GM12878 (cell line): ENCODE results near the gene B4GALT3. TPM values are rescaled to one million over a fixed set of nuclear protein-coding genes. Genes with fewer than 3 reads are reported as not detected.

Experiments
- ATAC-seq: fragments of 200-7000 bp; cut with Tn5 transposase; 3 replicates; pipeline ENCODE4 v1.9.1; 2020; ENCODE audit warnings: mild to moderate bottlenecking, moderate library complexity
- BruUV-seq: library from RNA; stranded (reverse); fragments of 400-500 nt; replicated peaks from 2 replicates; lab custom pipeline; 2021; lab: Mats Ljungman, UMichigan
- CTCF ChIA-PET: fragments of 300-600 bp; sonication (Branson Sonifier 250); formaldehyde crosslinking; extraction: SDS; loops from one replicate; lab custom pipeline; 2021; ENCODE audit warnings: inconsistent platforms; lab: Yijun Ruan, JAX
- POLR2A ChIA-PET: fragments of 350-600 bp; formaldehyde crosslinking; extraction: SDS; loops from one replicate; lab custom pipeline; 2021; ENCODE audit warnings: inconsistent platforms; lab: Charles Lee
- RAD21 ChIA-PET: fragments of 300-600 bp; sonication (Branson Sonifier 250); formaldehyde crosslinking; loops from one replicate; lab custom pipeline; 2023; ENCODE audit warnings: antibody characterized with exemption; ENCODE audit not compliant: unreplicated experiment; lab: Charles Lee
- SMC1A ChIA-PET: fragments of 300-600 bp; sonication (Branson Sonifier 250); formaldehyde crosslinking; loops from one replicate; lab custom pipeline; 2023; ENCODE audit not compliant: unreplicated experiment, uncharacterized antibody; lab: Charles Lee
- DNase-seq: peaks from one replicate; pipeline ENCODE4 v3.0.0-alpha.2; 2011; ENCODE audit warnings: low read depth, low spot score
- FAIRE-seq: peaks from 3 replicates; lab custom pipeline; 2011; peaks lifted over from hg19 to GRCh38; lab: Jason Lieb, UNC
- H2AFZ ChIP-seq: 2 replicates; pipeline ENCODE4 v1.6.0; 2011; ENCODE audit warnings: low read depth, low read length, control low read depth; ENCODE audit not compliant: control insufficient read depth
- H3K27ac ChIP-seq: 2 replicates; pipeline ENCODE4 v1.5.1; 2011; ENCODE audit warnings: control low read depth; ENCODE audit not compliant: control insufficient read depth, insufficient read depth
- H3K27me3 ChIP-seq, 2 experiments: replicated peaks in 1 of 2; 2 replicates each; pipeline versions ENCODE4 v1.6.0 to v1.6.1; 2011; ENCODE audit warnings: low read length in 1 of 2; ENCODE audit not compliant: control insufficient read depth in 2 of 2, insufficient read depth in 2 of 2
- H3K36me3 ChIP-seq, 2 experiments: 2 replicates each; pipeline ENCODE4 v1.5.1; 2011; ENCODE audit warnings: low read length in 1 of 2; ENCODE audit not compliant: control insufficient read depth in 2 of 2, insufficient read depth in 2 of 2
- H3K4me1 ChIP-seq: 2 replicates; pipeline ENCODE4 v1.6.1; 2011; ENCODE audit warnings: mild to moderate bottlenecking, low read length, moderate library complexity, mixed read lengths; ENCODE audit not compliant: control insufficient read depth, insufficient read depth
- H3K4me2 ChIP-seq: 2 replicates; pipeline ENCODE4 v1.6.0; 2011; ENCODE audit warnings: control low read depth; ENCODE audit not compliant: control insufficient read depth, insufficient read depth
- H3K4me3 ChIP-seq: fragments of 200-600 bp; sonication (generic); 2 replicates; pipeline ENCODE4 v1.5.1; 2016
- H3K79me2 ChIP-seq: 2 replicates; pipeline ENCODE4 v1.6.0; 2011; ENCODE audit warnings: low read length; ENCODE audit not compliant: control insufficient read depth, insufficient read depth
- H3K9ac ChIP-seq: 2 replicates; pipeline ENCODE4 v1.8.0; 2011; ENCODE audit warnings: low read length, control low read depth, mixed read lengths; ENCODE audit not compliant: control insufficient read depth, insufficient read depth
- H3K9me3 ChIP-seq: replicated peaks from 3 replicates; pipeline ENCODE4 v1.5.1; 2011; ENCODE audit warnings: mild to moderate bottlenecking, low read length; ENCODE audit not compliant: control insufficient read depth, insufficient read depth
- H4K20me1 ChIP-seq: 2 replicates; pipeline ENCODE4 v1.6.0; 2011; ENCODE audit not compliant: control insufficient read depth, insufficient read depth
- IRF5 ChIP-seq: fragments of 450-650 bp; IDR thresholded peaks from 2 replicates; pipeline ENCODE4 v1.6.1; 2017; ENCODE audit warnings: borderline replicate concordance
- KDM1A ChIP-seq: fragments of 200-600 bp; sonication (generic); IDR thresholded peaks from 2 replicates; pipeline ENCODE4 v1.6.1; 2016; ENCODE audit warnings: borderline replicate concordance
- NKRF ChIP-seq: fragments of 450-650 bp; conservative IDR thresholded peaks from 2 replicates; pipeline ENCODE4 v1.6.1; 2017; ENCODE audit warnings: mild to moderate bottlenecking, moderate library complexity
- NR2C1 ChIP-seq: fragments of 450-650 bp; IDR thresholded peaks from 2 replicates; pipeline ENCODE4 v1.6.1; 2017; ENCODE audit warnings: antibody characterized with exemption, mild to moderate bottlenecking, moderate library complexity
- NR2F1 ChIP-seq: fragments of 450-650 bp; conservative IDR thresholded peaks from 2 replicates; pipeline ENCODE4 v1.6.1; 2017; ENCODE audit warnings: mild to moderate bottlenecking
- POLR2A ChIP-seq: IDR thresholded peaks from 2 replicates; pipeline ENCODE4 v1.6.1; 2011; ENCODE audit warnings: low read depth, mild to moderate bottlenecking, low read length
- SMC3 ChIP-seq: IDR thresholded peaks from 2 replicates; pipeline ENCODE4 v1.6.1; 2011; ENCODE audit warnings: low read length, improper control_type of control experiment, borderline replicate concordance
- SP1 ChIP-seq: IDR thresholded peaks from one replicate; pipeline ENCODE4 v1.6.1; 2011; ENCODE audit warnings: low read depth, low read length
- WGBS: methylation state at CpG from one replicate; pipeline ENCODE4 v1.1.6; 2016; ENCODE audit warnings: low lambda C conversion rate; ENCODE audit not compliant: insufficient replicate concordance, insufficient coverage; ENCODE audit errors: missing lambda C conversion rate; 5-methylcytosine and 5-hydroxymethylcytosine counted together
- in situ Hi-C: fragments of 300-500 bp; cut with MboI; formaldehyde crosslinking; loops from 9 replicates; pipeline ENCODE4 v1.14.3; 2018; ENCODE audit warnings: mixed read lengths
- intact Hi-C: fragments of 100-400 bp; cut with micrococcal nuclease; formaldehyde crosslinking; loops from one replicate; pipeline ENCODE4 v1.14.2; 2022; ENCODE audit not compliant: unreplicated experiment
- polyA plus RNA-seq, 11 experiments: library from polyadenylated mRNA; depleted of rRNA in 4 of 11; unstranded in 6 of 11; stranded (reverse) in 5 of 11; fragments of >200 nt; fragmentation: Nextera tagmentation in 4 of 11; fragmentation: Illumina TruSeq in 1 of 11; extraction: Ambion mirVana in 4 of 11; extraction: Trizol in 1 of 11; gene quantifications; 1 replicate in 1 of 11; 2 replicates in 10 of 11; pipeline versions ENCODE4 v1.2.1 to v1.2.3, GENCODE V29; 2011 to 2016; ENCODE audit warnings: inconsistent platforms in 2 of 11, missing spikeins in 2 of 11, low read depth in 1 of 11
- total RNA-seq, 4 experiments: library from RNA; depleted of rRNA in 3 of 4; stranded (reverse); fragments of >200 nt in 3 of 4; fragmentation: Illumina TruSeq in 1 of 4; extraction: Trizol in 1 of 4; gene quantifications; 2 replicates each; pipeline versions ENCODE4 v1.2.1 to v1.2.3, GENCODE V29; 2013 to 2021

Gene B4GALT3
- total and polyA plus RNA-seq, 10 of the 15 experiments (the other 5 are each of a cell fraction or from before 2014, with no cell fraction given), result 27.1 to 58.9 (median 42.6) TPM

GRCh38 chr1:161138431-161138830, 38.9 kb downstream of the B4GALT3 start:
- POLR2A ChIA-PET, result interaction anchor here (0.9 to 1.2 kb wide), 2 partner anchors 11 to 357 kb away, joined by 3 read pairs; no protein-coding TSS in a partner anchor
- no peaks in the 10 kb centered on the region for H4K20me1 ChIP-seq

More at GRCh38 chr1:161138431-161138830, 38.9 kb downstream of the B4GALT3 start:
- TF ChIP-seq POLR2A (no peak), NR2F1 (no peak), SP1 (no peak), NR2C1 (no peak), SMC3 (no peak), NKRF (no peak), KDM1A (no peak), IRF5 (no peak)
- WGBS, result 100% methylated on average over 1 of the region's 1 CpG
- in situ Hi-C loops (no loop called here), intact Hi-C loops (no loop called here)
- H3K36me3 ChIP-seq, result no peaks in the 10 kb centered on the region
- no peak for ATAC-seq
- no peak for DNase-seq
- ChIA-PET RAD21 (interaction anchor here (1.3 to 2.8 kb wide), 6 partner anchors 21 to 141 kb away, joined by 3 to 15 read pairs (median 4); partner anchors contain the start of genes ARHGAP30, KLHDC9, NIT1 and PFDN2), SMC1A (interaction anchor here (0.7 to 4.4 kb wide), 14 partner anchors 9 to 186 kb away, joined by 3 to 26 read pairs (median 4); partner anchors contain the start of genes ARHGAP30, KLHDC9, NIT1 and PFDN2), CTCF (interaction anchor here (0.7 to 6.2 kb wide), 19 partner anchors 8 to 303 kb away, joined by 3 to 60 read pairs (median 5); partner anchors contain the start of genes ARHGAP30, KLHDC9, NIT1 and PFDN2)
- H3K9ac ChIP-seq, result no peak overlapping the region
- H3K79me2 ChIP-seq, result peaks cover 12% of the 10 kb centered on the region
- H3K4me1 ChIP-seq, result no peaks in the 10 kb centered on the region
- H3K4me3 ChIP-seq, result no peak overlapping the region
- BruUV-seq, result no TSS peak
- no peak overlapping the region for H3K27ac ChIP-seq
- H3K27me3 ChIP-seq, result no peaks in the 10 kb centered on the region
- H2AFZ ChIP-seq, result no peak overlapping the region
- H3K9me3 ChIP-seq, result no peaks in the 10 kb centered on the region
- no peak overlapping the region for H3K4me2 ChIP-seq
- FAIRE-seq, result no peak
